ENCODE data around the gene RASA3.

- TF ChIP-seq CTCF (IDR thresholded peaks at IDR 0.05) (no peak), POLR2A (IDR thresholded peaks at IDR 0.05) (no peak), POLR2AphosphoS5 (IDR thresholded peaks at IDR 0.05) (no peak)
These were observed 142.7 kb downstream of the RASA3 start for GRCh38 chr13:113989585-113990300.
